HepG2 (cell line): Measurements from ENCODE around the gene SLC15A1. TPM values are rescaled to one million over a fixed set of nuclear protein-coding genes. Genes with fewer than 3 reads are reported as not detected.

Source experiments
- ATAC-seq: fragments of 200-7000 bp; cut with Tn5 transposase; 3 replicates; pipeline ENCODE4 v1.9.1; 2020; ENCODE audit warnings: mild to moderate bottlenecking, moderate library complexity
- BruUV-seq: library from RNA; stranded (reverse); fragments of 400-500 nt; replicated peaks from 2 replicates; lab custom pipeline; 2021; lab: Mats Ljungman, UMichigan
- CTCF ChIA-PET: fragments of 300-600 bp; formaldehyde crosslinking; extraction: SDS; loops from one replicate; lab custom pipeline; 2021; ENCODE audit warnings: low total read pairs, inconsistent platforms, low intra/inter-chr PET ratio; lab: Yijun Ruan, JAX
- POLR2A ChIA-PET: fragments of 350-600 bp; sonication (Branson Sonifier 250); formaldehyde crosslinking; loops from one replicate; lab custom pipeline; 2020; ENCODE audit warnings: antibody characterized with exemption, inconsistent platforms; lab: Yijun Ruan, JAX
- DNase-seq: peaks from one replicate; pipeline ENCODE4 v3.0.0-alpha.2; 2015; ENCODE audit warnings: low spot score
- FAIRE-seq: peaks from 3 replicates; lab custom pipeline; 2011; peaks lifted over from hg19 to GRCh38; lab: Jason Lieb, UNC
- H2AFZ ChIP-seq: one replicate; pipeline ENCODE4 v1.6.1; 2011; ENCODE audit warnings: low read length, inconsistent platforms
- H3K27ac ChIP-seq: fragments of 300-600 bp; 3 replicates; pipeline ENCODE4 v1.8.0; 2011; ENCODE audit warnings: mixed run types, mild to moderate bottlenecking, mixed read lengths, low read length, inconsistent platforms; ENCODE audit not compliant: insufficient read depth; ENCODE audit errors: extremely low read length
- H3K27me3 ChIP-seq, 2 experiments: fragments of 200-600 bp in 1 of 2; 2 replicates in 1 of 2; 3 replicates in 1 of 2; pipeline versions ENCODE4 v1.6.0 to v1.8.0; 2011; ENCODE audit warnings: low read length in 2 of 2, mild to moderate bottlenecking in 2 of 2, moderate library complexity in 2 of 2, inconsistent platforms in 1 of 2; ENCODE audit not compliant: insufficient read depth in 2 of 2, control insufficient read depth in 1 of 2
- H3K36me3 ChIP-seq, 2 experiments: fragments of 200-600 bp in 1 of 2; replicated peaks in 1 of 2; 2 replicates in 1 of 2; 3 replicates in 1 of 2; pipeline versions ENCODE4 v1.5.1 to v1.8.0; 2011; ENCODE audit warnings: low read length in 2 of 2, inconsistent platforms in 1 of 2; ENCODE audit not compliant: insufficient read depth in 2 of 2, control insufficient read depth in 1 of 2
- H3K4me1 ChIP-seq: 2 replicates; pipeline ENCODE4 v1.5.1; 2012; ENCODE audit warnings: low read length, inconsistent platforms; ENCODE audit not compliant: insufficient read depth
- H3K4me2 ChIP-seq: 2 replicates; pipeline ENCODE4 v1.6.0; 2011; ENCODE audit warnings: low read depth, low read length, inconsistent platforms
- H3K4me3 ChIP-seq, 3 experiments: fragments of 200-600 bp in 1 of 3; sonication (generic), shearing (Covaris generic) in 1 of 3; replicated peaks in 1 of 3; 2 replicates each; pipeline ENCODE4 v1.5.1; 2011 to 2016; ENCODE audit warnings: low read length in 3 of 3, inconsistent platforms in 2 of 3, low read depth in 2 of 3, mild to moderate bottlenecking in 2 of 3, control low read depth in 1 of 3, mixed read lengths in 1 of 3; ENCODE audit not compliant: insufficient read depth in 1 of 3
- H3K79me2 ChIP-seq: one replicate; pipeline ENCODE4 v1.6.1; 2011; ENCODE audit warnings: low read length, inconsistent platforms; ENCODE audit not compliant: insufficient read depth
- H3K9ac ChIP-seq: 2 replicates; pipeline ENCODE4 v1.6.0; 2011; ENCODE audit warnings: mild to moderate bottlenecking, low read depth, low read length, inconsistent platforms; ENCODE audit not compliant: insufficient read depth
- H3K9me3 ChIP-seq: 2 replicates; pipeline ENCODE4 v1.5.1; 2012; ENCODE audit warnings: mild to moderate bottlenecking, low read length
- H4K20me1 ChIP-seq: 2 replicates; pipeline ENCODE4 v1.6.0; 2011; ENCODE audit warnings: inconsistent platforms, mild to moderate bottlenecking, low read length, moderate library complexity; ENCODE audit not compliant: insufficient read depth
- CHD2 ChIP-seq: IDR thresholded peaks from 2 replicates; pipeline ENCODE4 v1.6.1; 2011; ENCODE audit warnings: low read depth, low read length, improper control_type of control experiment
- FOXA3 ChIP-seq: IDR thresholded peaks from 2 replicates; pipeline ENCODE4 v1.6.1; 2016; ENCODE audit warnings: missing genetic modification reagents, missing compliant biosample characterization
- HNRNPH1 ChIP-seq: fragments of 200-400 bp; formaldehyde crosslinking; optimal IDR thresholded peaks from 2 replicates; pipeline ENCODE3; 2017; ENCODE audit warnings: mild to moderate bottlenecking, low read depth, low read length
- HNRNPLL ChIP-seq: fragments of 200-400 bp; formaldehyde crosslinking; IDR thresholded peaks from 2 replicates; pipeline ENCODE4 v1.6.1; 2017; ENCODE audit warnings: mild to moderate bottlenecking, low read depth, low read length; ENCODE audit not compliant: poor library complexity, severe bottlenecking
- NR2F2 ChIP-seq: IDR thresholded peaks from 2 replicates; pipeline ENCODE4 v1.6.1; 2012; ENCODE audit warnings: low read depth, inconsistent platforms, borderline replicate concordance
- SOX13 ChIP-seq, 3 experiments: fragments of 450-650 bp in 1 of 3; sonication (generic) in 1 of 3; formaldehyde crosslinking in 1 of 3; IDR thresholded peaks in 2 of 3; conservative IDR thresholded peaks in 1 of 3; 2 replicates each; pipeline versions ENCODE4 v1.5.0 to v1.6.1; 2016 to 2020; ENCODE audit warnings: antibody characterized with exemption in 1 of 3, mild to moderate bottlenecking in 1 of 3, missing compliant biosample characterization in 1 of 3, missing genetic modification reagents in 1 of 3, moderate library complexity in 1 of 3
- SOX5 ChIP-seq: IDR thresholded peaks from 2 replicates; pipeline ENCODE4 v1.6.1; 2016; ENCODE audit warnings: borderline replicate concordance
- SOX6 ChIP-seq, 2 experiments: fragments of 450-650 bp in 1 of 2; sonication (generic) in 1 of 2; formaldehyde crosslinking in 1 of 2; IDR thresholded peaks; 2 replicates each; pipeline versions ENCODE4 v1.4.0 to v1.6.1; 2017 to 2020; ENCODE audit warnings: antibody characterized with exemption in 1 of 2, mild to moderate bottlenecking in 1 of 2, missing genetic modification reagents in 1 of 2
- SP140L ChIP-seq: sonication (generic); formaldehyde crosslinking; IDR thresholded peaks from 2 replicates; pipeline ENCODE4 v1.4.0; 2020; ENCODE audit warnings: missing genetic modification reagents, borderline replicate concordance
- TGIF2 ChIP-seq: IDR thresholded peaks from 2 replicates; pipeline ENCODE4 v1.6.1; 2016; ENCODE audit warnings: control low read depth, missing compliant biosample characterization
- ZKSCAN1 ChIP-seq: fragments of 150-350 bp; IDR thresholded peaks from 2 replicates; pipeline ENCODE4 v1.6.1; 2014; ENCODE audit warnings: low read length
- ZMYM3 ChIP-seq: sonication (generic); formaldehyde crosslinking; IDR thresholded peaks from 2 replicates; pipeline ENCODE4 v1.5.1; 2020; ENCODE audit warnings: mild to moderate bottlenecking, missing genetic modification reagents
- ZNF143 ChIP-seq: sonication (generic); formaldehyde crosslinking; IDR thresholded peaks from 2 replicates; pipeline ENCODE4 v1.4.0; 2020; ENCODE audit warnings: missing genetic modification reagents
- ZNF17 ChIP-seq: sonication (generic); formaldehyde crosslinking; IDR thresholded peaks from 2 replicates; pipeline ENCODE4 v1.5.0; 2020; ENCODE audit warnings: mild to moderate bottlenecking, missing genetic modification reagents
- ZNF20 ChIP-seq: sonication (generic); formaldehyde crosslinking; IDR thresholded peaks from 2 replicates; pipeline ENCODE4 v1.4.0; 2020; ENCODE audit warnings: mild to moderate bottlenecking, moderate library complexity, missing genetic modification reagents
- ZNF292 ChIP-seq: sonication (generic); formaldehyde crosslinking; IDR thresholded peaks from 2 replicates; pipeline ENCODE4 v1.8.1; 2022; ENCODE audit warnings: mild to moderate bottlenecking, low read depth, missing genetic modification reagents, borderline replicate concordance
- ZNF710 ChIP-seq: sonication (generic); formaldehyde crosslinking; IDR thresholded peaks from 2 replicates; pipeline ENCODE4 v1.5.0; 2020; ENCODE audit warnings: mild to moderate bottlenecking, missing genetic modification reagents, borderline replicate concordance
- in situ Hi-C: cut with HindIII; loops from 2 replicates; pipeline ENCODE4 v1.10.0; 2017; ENCODE audit warnings: low pct_unique_long_range_greater_than_20kb; ENCODE audit not compliant: extremely low pct_ligation_motif_present
- intact Hi-C: fragments of 100-400 bp; cut with micrococcal nuclease; formaldehyde crosslinking; loops from one replicate; pipeline ENCODE4 v1.10.0; 2022; ENCODE audit not compliant: unreplicated experiment
- polyA plus RNA-seq, 8 experiments: library from polyadenylated mRNA; depleted of rRNA in 3 of 8; stranded (reverse) in 7 of 8; unstranded in 1 of 8; fragments of >200 nt; fragmentation: Illumina TruSeq in 4 of 8; extraction: Trizol in 4 of 8; gene quantifications; 2 replicates each; pipeline versions ENCODE4 v1.2.1 to v1.2.3, GENCODE V29; 2011 to 2016; ENCODE audit warnings: low read depth in 4 of 8, missing spikeins in 1 of 8, mixed read lengths in 1 of 8; ENCODE audit not compliant: insufficient read depth in 1 of 8
- total RNA-seq, 5 experiments: library from RNA; depleted of rRNA; stranded (reverse); fragments of >200 nt; fragmentation: Illumina TruSeq; extraction: Trizol; gene quantifications; 2 replicates each; pipeline ENCODE4 v1.2.3, GENCODE V29; 2016; ENCODE audit warnings: low read depth in 1 of 5

Gene SLC15A1
- total and polyA plus RNA-seq, 2 of the 13 experiments (the other 11 are each of a cell fraction or from before 2014, with no cell fraction given) = 0.17 to 0.20 TPM

DNA sequence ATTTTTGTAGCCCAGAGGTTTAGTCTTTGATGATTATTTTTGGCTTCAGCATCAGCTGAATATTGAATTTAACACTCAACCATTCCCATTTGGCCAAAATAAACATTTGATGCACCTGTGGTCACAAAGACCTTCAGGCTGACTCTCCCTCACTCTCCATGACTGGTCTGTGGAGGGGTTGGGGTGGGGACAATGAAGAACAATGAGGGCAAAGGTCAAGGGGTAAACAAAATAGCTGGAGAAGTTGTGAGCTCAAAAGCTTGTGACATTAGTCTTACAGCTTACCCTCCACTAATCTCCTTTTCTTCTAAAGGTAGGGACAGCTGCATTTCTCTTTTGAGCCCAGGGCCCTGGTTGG is 86.9 kb downstream of the SLC15A1 start:
- no peak for FAIRE-seq
- H3K27ac ChIP-seq = no peak overlapping the region

More for the DNA sequence above, 86.9 kb downstream of the SLC15A1 start:
- ATAC-seq (no peak), DNase-seq (no peak)
- Histone ChIP-seq H3K9ac (no peak overlapping the region), H2AFZ (no peak overlapping the region), H3K4me3 (no peak overlapping the region), H3K27me3 (0 out of 5 replicates have a peak, but pooled peaks cover 0 to 7% of the 10 kb centered on the region in 2 experiments), H3K4me1 (peaks cover 24% of the 10 kb centered on the region), H3K36me3 (no peaks in the 10 kb centered on the region), H3K9me3 (no peaks in the 10 kb centered on the region), H4K20me1 (no peaks in the 10 kb centered on the region), H3K4me2 (0 out of 2 replicates have a peak overlapping the region, but pooled peaks have one; percentile 2), H3K79me2 (no peaks in the 10 kb centered on the region)
- BruUV-seq = no TSS peak
- POLR2A ChIA-PET = no interaction called here
- TF ChIP-seq NR2F2 = no peak
- TF ChIP-seq SP140L (CRISPR knock-in tag) = no peak
- TF ChIP-seq ZNF710 (CRISPR knock-in tag) = no peak
- no peak for TF ChIP-seq ZNF17 (CRISPR knock-in tag)
- TF ChIP-seq ZMYM3 (CRISPR knock-in tag) = no peak
- no peak for TF ChIP-seq FOXA3
- TF ChIP-seq HNRNPH1 = no peak
- TF ChIP-seq HNRNPLL = no peak
- TF ChIP-seq ZNF20 (CRISPR knock-in tag) = no peak
- TF ChIP-seq ZNF143 (CRISPR knock-in tag) = no peak
- no peak for TF ChIP-seq CHD2
- TF ChIP-seq SOX13 (IDR thresholded peaks at IDR 0.05) = no peak
- peak in 1 of 2 experiments; percentile 27; a peak in 1 of 4 replicates for TF ChIP-seq SOX13 (CRISPR knock-in tag; conservative IDR thresholded peaks at IDR 0.05 in 1 of 2, IDR thresholded peaks at IDR 0.05 in 1 of 2)
- TF ChIP-seq SOX5 (CRISPR knock-in tag) = 0 out of 2 replicates have a peak, but pooled peaks have one; percentile 31
- no peak for TF ChIP-seq TGIF2 (CRISPR knock-in tag)
- no peak for TF ChIP-seq ZNF292
- TF ChIP-seq SOX6 (IDR thresholded peaks at IDR 0.05) = no peak
- peak; percentile 46; the same call in 1 of the 2 replicates for TF ChIP-seq SOX6 (CRISPR knock-in tag; IDR thresholded peaks at IDR 0.05)
- no peak for TF ChIP-seq ZKSCAN1
- CTCF ChIA-PET = no interaction called here
- in situ Hi-C loops (loop anchor here (25.0 kb wide), 1 partner anchor 803 kb away; no protein-coding TSS in a partner anchor), intact Hi-C loops (no loop called here)
